WI38 (cell line): ENCODE data around the gene THBS3.
"Not testable (repeated sequence)": the region's sequence is repeated elsewhere in the genome, so short reads cannot be mapped to it uniquely, and the experiment has no call there.

Experiments used
- H3K4me3 ChIP-seq: 2 replicates; pipeline ENCODE4 v1.5.1; 2011; ENCODE audit warnings: low read depth, mild to moderate bottlenecking, control low read depth, low read length
- TF ChIP-seq, protein P1 (sequence below): IDR thresholded peaks from 2 replicates; pipeline ENCODE4 v1.5.1; 2012; ENCODE audit warnings: low read depth, mild to moderate bottlenecking, control low read depth, low read length

Gene THBS3

DNA sequence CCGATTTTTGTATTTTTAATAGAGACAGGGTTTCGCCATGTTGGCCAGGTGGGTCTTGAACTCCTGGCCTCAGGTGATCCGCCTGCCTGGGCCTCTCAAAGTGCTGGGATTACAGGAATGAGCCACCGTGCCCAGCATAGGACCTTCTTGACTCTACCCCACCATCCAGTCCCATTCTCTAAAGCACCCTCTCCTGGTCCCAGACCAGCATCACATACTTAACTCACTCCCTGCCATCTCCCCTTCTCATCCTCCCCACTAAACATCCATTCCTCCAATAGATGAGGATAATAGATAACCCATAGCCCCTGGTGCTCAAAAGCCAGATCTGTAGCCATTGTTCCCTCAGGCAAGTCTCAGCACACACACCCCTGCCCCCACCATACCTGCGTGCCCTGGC, 45.5 kb upstream of the THBS3 start:
- TF ChIP-seq, protein P1, sequence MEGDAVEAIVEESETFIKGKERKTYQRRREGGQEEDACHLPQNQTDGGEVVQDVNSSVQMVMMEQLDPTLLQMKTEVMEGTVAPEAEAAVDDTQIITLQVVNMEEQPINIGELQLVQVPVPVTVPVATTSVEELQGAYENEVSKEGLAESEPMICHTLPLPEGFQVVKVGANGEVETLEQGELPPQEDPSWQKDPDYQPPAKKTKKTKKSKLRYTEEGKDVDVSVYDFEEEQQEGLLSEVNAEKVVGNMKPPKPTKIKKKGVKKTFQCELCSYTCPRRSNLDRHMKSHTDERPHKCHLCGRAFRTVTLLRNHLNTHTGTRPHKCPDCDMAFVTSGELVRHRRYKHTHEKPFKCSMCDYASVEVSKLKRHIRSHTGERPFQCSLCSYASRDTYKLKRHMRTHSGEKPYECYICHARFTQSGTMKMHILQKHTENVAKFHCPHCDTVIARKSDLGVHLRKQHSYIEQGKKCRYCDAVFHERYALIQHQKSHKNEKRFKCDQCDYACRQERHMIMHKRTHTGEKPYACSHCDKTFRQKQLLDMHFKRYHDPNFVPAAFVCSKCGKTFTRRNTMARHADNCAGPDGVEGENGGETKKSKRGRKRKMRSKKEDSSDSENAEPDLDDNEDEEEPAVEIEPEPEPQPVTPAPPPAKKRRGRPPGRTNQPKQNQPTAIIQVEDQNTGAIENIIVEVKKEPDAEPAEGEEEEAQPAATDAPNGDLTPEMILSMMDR: no peak
- H3K4me3 ChIP-seq: peak overlapping the region; percentile 75

DNA sequence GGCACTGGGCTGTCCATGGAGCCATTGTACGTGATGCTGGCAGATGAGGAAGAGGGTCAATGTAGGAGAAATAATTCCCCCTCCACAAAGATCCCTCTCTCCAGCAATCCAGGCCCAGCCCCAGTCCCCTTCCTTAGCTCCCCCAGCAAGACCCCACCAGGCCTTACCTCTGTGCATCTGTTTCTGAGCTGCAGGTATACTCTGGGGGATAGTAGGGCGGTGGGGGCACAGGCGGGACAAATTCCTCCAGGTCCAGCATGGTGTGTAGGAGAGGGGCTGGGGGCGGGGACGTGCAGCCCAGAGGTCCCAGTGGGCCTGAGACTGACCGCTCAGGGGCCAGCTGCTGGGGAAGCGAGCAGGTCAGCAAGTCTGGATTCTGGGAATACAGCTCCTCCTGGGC, 43.9 kb upstream of the THBS3 start:
- TF ChIP-seq, protein P1: no peak
- H3K4me3 ChIP-seq: no peak overlapping the region

DNA sequence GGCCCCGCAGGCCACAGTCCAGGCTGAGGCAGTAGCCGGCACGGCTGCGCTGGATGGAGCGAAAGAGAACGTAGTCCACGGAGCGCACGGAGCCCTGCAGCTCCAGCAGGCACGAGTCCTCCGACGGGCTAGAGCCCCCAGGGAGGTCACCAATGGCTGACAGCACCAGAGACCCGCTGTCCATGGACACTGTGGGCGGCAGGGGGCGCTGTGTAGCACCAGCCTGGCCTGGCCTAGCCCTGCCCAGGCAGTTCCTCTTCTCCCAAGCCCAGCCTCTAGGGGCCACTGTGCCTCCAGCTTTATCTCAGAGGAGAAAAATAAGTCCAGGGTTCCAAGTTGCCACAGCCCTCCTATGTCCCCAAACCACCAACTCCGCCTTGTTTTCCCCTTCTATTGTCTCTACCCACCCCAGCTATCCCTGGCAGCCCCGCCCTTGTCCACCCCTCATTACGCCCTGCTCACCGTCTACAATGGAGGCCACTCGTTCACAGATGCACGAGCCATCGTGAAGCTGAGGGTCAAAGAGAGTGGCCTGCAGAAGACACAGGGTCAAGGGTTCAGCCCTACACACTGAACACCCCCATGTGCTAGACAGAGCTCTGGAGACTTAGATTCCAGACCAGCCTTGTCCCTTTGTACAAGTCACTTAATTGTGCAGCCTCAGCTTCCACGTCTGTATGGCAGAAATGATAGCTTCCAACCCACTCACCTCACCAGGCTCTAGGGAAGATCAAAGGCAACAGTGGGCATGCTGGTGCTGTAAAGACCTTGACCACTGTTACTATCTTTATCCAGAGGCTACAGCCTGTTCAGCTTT, 43.1 kb upstream of the THBS3 start:
- no peak overlapping the region for H3K4me3 ChIP-seq
- TF ChIP-seq, protein P1: peak; percentile 99

DNA sequence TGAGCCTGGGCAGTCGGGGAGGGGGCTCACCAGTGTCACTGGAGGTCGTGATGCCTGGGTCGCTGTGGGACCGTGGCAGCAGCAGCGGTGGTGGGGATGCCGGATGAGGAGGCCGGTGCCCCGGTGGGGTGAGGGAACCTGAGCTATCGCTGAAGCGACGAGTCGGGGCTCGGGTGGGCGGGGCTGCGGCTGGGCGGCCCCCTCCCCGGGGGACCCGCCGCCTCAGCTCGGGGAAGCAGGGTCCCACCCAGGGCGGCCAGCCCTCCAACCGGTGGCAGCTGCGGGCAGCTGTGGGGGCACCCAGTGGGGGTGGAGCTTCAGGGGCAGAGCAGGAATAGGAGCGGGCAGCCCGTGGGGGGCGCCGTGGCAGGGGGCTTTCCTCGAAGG, 42.5 kb upstream of the THBS3 start:
- TF ChIP-seq, protein P1: no peak
- no peak overlapping the region for H3K4me3 ChIP-seq

DNA sequence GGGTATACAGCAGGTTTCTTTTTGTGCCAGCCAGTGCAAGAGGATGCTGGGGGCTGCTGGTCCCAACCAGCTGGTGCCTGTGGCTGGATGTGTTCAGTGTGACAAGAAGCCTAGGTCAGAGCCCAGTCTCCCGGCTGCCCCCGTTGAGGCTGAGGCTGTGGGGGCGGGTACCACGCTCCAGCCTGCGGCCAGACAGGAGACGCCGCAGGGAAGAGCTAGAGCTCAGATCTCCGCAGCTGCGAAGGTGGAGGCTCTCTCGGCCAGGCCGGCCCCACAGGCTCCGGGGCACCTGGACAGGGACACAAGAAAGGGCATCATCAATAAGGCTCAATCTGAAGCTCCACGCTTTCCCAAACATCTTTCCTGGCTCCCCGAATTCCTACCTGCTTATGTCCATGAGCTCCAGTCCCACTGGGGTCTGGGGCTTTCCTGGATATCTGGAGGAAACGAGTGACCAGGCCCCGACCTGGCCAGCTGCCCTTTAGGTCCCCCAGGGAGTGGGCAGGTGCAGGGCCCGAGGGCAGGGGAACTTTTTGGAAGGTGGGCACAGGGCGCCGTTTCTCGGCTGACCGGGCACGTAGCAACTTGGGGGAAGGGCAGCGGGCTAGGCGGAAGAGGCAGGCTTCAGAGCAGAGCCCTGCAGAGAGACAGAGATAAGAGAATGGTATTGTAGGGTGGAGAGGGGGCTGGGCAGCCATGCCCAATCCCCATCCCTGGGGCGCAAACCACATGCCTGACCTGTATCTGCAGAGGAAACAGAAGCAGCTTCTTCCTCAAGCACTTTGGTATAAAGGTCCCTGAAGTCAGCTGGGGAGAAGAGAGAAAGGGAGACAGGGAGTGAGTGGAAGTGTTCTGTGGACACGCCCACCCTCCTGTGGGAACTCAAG, 40.2 kb upstream of the THBS3 start:
- TF ChIP-seq, protein P1: no peak
- no peak overlapping the region for H3K4me3 ChIP-seq

DNA sequence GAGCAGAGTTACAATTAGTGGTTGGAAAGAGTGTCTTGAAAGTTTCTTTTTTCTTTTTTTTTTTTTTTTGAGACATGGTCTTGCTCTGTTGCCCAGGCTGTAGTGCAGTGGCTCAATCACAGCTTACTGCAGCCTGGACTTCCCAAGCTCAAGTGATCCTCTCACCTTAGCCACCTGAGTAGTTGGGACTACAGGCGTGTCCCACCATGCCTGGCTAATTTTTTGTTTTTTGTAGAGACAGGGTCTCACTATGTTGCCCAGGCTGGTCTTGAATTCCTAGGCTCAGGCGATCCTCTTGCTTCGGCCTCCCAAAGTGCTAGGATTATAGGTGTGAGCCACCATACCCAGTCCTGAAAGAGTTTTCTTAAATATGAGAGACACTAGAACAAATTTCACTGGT, 39.1 kb upstream of the THBS3 start:
- H3K4me3 ChIP-seq: not testable (repeated sequence)

DNA sequence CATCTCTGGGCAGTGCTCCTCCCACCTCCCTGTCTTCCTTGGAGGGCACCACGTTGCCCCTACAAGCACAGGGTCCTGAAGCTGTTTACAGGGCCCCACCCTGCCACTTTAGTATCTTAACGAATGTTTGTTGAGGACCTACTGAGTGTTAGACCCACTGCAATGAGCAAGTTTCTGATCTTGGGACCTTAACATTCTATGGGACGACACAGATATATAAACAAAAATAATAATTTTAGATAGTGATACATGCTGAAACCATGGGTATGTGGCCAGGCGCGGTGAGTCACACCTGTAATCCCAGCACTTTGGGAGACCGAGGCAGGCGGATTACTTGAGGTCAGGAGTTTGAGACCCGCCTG, 37.4 kb upstream of the THBS3 start:
- peak overlapping the region; percentile 73 for H3K4me3 ChIP-seq
- TF ChIP-seq, protein P1: no peak
